ENCODE measurements around the gene CA12. TPM values are rescaled to one million over a fixed set of nuclear protein-coding genes. Genes with fewer than 3 reads are reported as not detected.

Gene CA12
- total RNA-seq, 6 donors from 2014 or later = 2.2 to 14.6 (median 6.4) TPM

DNA sequence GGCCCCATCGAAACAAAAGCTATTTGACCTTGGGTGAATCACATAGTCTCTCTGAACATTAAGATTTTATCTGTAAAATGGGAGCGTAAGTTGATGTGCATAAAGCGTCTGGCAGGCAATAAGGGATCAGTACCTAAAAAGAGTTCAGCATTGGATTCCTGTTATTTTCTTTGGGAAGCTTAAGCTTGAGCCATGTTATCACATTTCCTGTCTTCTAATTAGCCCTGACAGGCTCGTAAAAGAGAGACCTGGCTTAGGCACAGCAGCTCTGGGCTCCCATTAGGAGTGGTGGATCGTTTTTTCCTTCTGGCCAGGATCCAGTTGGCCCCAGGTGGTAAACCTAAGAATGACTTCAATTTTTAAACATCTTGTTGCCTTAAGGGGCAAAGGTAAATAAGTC lies 26.0 kb upstream of the CA12 start:
- peaks cover 0 to 5% (median under 1%) of the 10 kb centered on the region in 4 donors for H3K4me1 ChIP-seq
- no peak overlapping the region for H3K4me3 ChIP-seq
- DNase-seq (no peak), ATAC-seq (ENCODE audit: low FRiP score in 2 of 2) (no peak)
- H3K27me3 ChIP-seq = no peaks in the 10 kb centered on the region
- WGBS, 2 donors = 54 to 74% methylated on average over 5 of the region's 5 CpGs
- no peak overlapping the region for H3K27ac ChIP-seq
- no peaks in the 10 kb centered on the region for H3K9me3 ChIP-seq
- TF ChIP-seq POLR2AphosphoS5 (IDR thresholded peaks at IDR 0.05) (no peak), POLR2A (IDR thresholded peaks at IDR 0.05) (no peak), EP300 (IDR thresholded peaks at IDR 0.05) (no peak)
- TF ChIP-seq, protein P1, sequence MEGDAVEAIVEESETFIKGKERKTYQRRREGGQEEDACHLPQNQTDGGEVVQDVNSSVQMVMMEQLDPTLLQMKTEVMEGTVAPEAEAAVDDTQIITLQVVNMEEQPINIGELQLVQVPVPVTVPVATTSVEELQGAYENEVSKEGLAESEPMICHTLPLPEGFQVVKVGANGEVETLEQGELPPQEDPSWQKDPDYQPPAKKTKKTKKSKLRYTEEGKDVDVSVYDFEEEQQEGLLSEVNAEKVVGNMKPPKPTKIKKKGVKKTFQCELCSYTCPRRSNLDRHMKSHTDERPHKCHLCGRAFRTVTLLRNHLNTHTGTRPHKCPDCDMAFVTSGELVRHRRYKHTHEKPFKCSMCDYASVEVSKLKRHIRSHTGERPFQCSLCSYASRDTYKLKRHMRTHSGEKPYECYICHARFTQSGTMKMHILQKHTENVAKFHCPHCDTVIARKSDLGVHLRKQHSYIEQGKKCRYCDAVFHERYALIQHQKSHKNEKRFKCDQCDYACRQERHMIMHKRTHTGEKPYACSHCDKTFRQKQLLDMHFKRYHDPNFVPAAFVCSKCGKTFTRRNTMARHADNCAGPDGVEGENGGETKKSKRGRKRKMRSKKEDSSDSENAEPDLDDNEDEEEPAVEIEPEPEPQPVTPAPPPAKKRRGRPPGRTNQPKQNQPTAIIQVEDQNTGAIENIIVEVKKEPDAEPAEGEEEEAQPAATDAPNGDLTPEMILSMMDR (IDR thresholded peaks at IDR 0.05) = no peak
- no peaks in the 10 kb centered on the region for H3K36me3 ChIP-seq

DNA sequence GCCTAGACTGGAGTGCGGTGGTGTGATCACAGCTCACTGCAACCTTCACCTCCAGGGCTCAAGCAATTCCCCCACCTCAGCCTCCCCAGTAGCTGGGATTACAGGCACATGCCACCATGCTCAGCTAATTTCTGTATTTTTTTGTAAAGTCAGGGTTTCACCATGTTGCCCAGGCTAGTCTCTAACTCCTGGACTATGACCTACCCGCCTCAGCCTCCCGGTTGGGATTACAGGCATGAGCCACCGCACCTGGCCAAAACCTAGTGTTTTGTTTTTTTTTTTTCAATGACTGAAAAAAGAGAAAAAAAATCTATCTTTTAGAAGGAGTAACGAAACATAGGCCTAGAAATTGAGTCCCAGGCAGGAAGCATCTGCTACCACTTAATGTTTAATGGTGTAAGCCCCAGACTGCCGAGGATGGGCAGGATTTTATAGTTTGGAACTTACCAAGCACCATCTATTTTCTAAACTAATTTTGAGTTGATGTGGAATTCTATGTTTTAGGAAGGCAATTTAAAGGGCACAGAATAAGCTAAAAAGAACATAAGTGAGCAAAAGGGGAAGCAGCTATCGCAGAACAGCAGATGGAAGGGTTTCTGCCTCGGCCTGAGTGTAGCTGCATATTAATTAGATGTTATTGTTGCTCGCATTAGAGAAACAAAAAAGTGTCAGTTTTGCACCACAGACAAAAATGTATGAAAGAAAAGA lies 24.2 kb upstream of the CA12 start:
- Histone ChIP-seq H3K9me3 (no peaks in the 10 kb centered on the region), H3K27me3 (no peaks in the 10 kb centered on the region), H3K27ac (no peak overlapping the region), H3K4me1 (peaks cover 0 to 5% (median 2%) of the 10 kb centered on the region in 4 donors), H3K36me3 (no peaks in the 10 kb centered on the region), H3K4me3 (no peak overlapping the region)
- ATAC-seq (ENCODE audit: low FRiP score in 2 of 2) (no peak), DNase-seq (no peak)
- WGBS, 2 donors = 79 to 87% methylated on average over 9 of the region's 9 CpGs
- TF ChIP-seq POLR2AphosphoS5 (IDR thresholded peaks at IDR 0.05) (no peak), EP300 (IDR thresholded peaks at IDR 0.05) (no peak), POLR2A (IDR thresholded peaks at IDR 0.05) (no peak)
- TF ChIP-seq, protein P1 (IDR thresholded peaks at IDR 0.05) = no peak

DNA sequence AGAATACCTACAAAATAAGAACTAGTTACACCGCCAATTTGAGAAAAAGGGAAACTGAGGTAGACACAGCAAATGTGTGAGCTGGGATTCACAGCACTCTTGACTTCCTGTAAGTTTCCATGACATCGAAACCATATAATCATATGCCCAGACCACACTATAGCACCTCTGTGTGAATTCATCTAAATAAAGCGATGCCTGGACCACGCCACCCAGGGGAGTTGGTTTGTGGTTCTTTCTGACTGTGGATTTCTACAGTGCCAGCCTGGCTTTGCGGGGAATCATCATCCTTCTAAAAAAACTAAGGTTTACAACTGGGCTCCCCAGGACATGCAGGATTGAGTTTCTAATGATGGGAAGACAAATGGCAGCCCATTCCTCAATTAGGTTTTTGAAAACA lies 23.5 kb upstream of the CA12 start:
- no peak for ATAC-seq (ENCODE audit: low FRiP score in 2 of 2)
- Histone ChIP-seq H3K27ac (no peak overlapping the region), H3K9me3 (no peaks in the 10 kb centered on the region), H3K4me1 (peaks cover 0 to 5% (median 2%) of the 10 kb centered on the region in 4 donors), H3K27me3 (no peaks in the 10 kb centered on the region), H3K36me3 (no peaks in the 10 kb centered on the region), H3K4me3 (no peak overlapping the region)
- 80 to 88% methylated on average over 5 of the region's 5 CpGs for WGBS, 2 donors
- TF ChIP-seq POLR2AphosphoS5 (IDR thresholded peaks at IDR 0.05) = no peak
- DNase-seq = no peak

DNA sequence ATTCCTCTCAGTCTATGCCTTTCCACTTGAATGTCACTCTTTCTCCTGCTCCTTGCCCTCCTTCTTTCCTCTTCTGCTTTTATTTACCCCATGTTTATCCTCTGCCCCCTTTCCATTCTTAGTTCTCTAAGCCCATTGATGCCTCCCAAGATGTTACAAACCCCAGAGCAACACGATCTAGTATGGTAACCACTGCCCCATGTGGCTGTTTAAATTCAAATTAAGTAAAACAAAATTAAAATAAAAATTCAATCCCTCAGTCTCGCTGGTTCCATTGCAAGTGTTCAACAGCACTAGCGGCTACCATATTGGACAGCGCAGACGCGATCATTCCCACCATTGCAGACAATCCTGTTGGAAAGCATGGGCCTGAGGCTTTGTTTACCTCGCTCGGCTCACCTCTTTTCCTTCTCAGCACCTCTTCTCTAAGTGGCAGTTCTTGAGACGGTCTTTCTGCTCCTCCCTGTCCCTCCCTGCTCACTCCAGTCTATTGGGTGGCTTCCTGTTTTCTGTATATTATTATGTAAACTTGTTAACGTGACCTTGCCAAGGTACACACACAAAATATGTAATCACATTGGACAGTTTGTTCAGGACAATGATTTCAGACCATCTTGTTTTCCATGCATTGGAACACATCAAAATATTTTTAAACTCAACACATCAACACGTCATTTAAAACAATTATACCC lies 21.8 kb upstream of the CA12 start:
- TF ChIP-seq, protein P1 (IDR thresholded peaks at IDR 0.05) = no peak
- TF ChIP-seq POLR2AphosphoS5 (IDR thresholded peaks at IDR 0.05) = no peak
- no peak for TF ChIP-seq POLR2A (IDR thresholded peaks at IDR 0.05)
- TF ChIP-seq EP300 (IDR thresholded peaks at IDR 0.05) = no peak
- WGBS, 2 donors = 73 to 74% methylated on average over 11 of the region's 11 CpGs
- ATAC-seq (ENCODE audit: low FRiP score in 2 of 2) = no peak
- DNase-seq = no peak
- no peaks in the 10 kb centered on the region for H3K9me3 ChIP-seq
- H3K4me1 ChIP-seq = peaks cover 0 to 5% (median 2%) of the 10 kb centered on the region in 4 donors
- no peaks in the 10 kb centered on the region for H3K27me3 ChIP-seq
- H3K27ac ChIP-seq = no peak overlapping the region
- H3K36me3 ChIP-seq = no peaks in the 10 kb centered on the region
- no peak overlapping the region for H3K4me3 ChIP-seq

DNA sequence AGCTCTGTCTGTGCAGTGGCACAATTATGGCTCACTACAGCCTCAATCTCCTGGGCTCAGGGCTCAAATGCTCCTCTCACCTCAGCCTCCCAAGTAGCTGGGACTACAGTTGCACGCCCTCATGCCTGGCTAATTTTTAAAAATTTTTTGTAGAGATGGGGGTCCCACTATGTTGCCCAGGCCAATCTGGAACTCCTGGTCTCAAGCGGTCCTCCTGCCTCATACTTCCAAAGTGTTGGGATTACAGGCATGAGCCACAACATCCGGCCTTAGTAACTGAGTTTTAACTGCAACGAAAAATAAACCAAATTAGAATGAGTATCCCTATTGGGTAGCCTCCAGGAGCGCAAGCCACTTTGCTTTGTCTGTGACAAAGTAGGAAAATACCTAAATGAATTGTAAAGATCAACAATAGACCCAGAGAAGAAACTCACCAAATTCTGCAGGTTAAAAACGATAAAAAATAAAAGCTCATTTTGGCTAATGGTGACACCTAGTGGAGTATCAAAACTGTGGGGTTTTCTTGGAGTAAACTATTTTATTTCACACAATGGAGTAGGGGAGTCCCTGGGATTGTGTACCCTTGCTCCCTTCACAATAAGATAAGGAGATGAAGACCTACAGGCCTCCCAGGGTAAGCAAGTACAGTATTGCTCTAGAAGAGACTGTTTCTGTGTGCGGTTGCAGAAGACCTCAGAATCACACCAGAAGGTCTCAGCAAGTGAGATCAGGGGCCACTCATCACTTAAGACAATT lies 21.0 kb upstream of the CA12 start:
- 50 to 68% methylated on average over 7 of the region's 7 CpGs for WGBS, 2 donors
- Histone ChIP-seq H3K4me1 (peaks cover 0 to 5% (median 2%) of the 10 kb centered on the region in 4 donors), H3K27me3 (no peaks in the 10 kb centered on the region), H3K4me3 (no peak overlapping the region), H3K9me3 (no peaks in the 10 kb centered on the region), H3K27ac (no peak overlapping the region), H3K36me3 (no peaks in the 10 kb centered on the region)
- DNase-seq (no peak), ATAC-seq (ENCODE audit: low FRiP score in 2 of 2) (peak in 1 of 2 donors; percentile 53)
- TF ChIP-seq POLR2AphosphoS5 (IDR thresholded peaks at IDR 0.05) (no peak), EP300 (IDR thresholded peaks at IDR 0.05) (no peak), POLR2A (IDR thresholded peaks at IDR 0.05) (no peak)
- TF ChIP-seq, protein P1 (IDR thresholded peaks at IDR 0.05) = peak in 5 of 6 experiments; percentile 39 to 65 (median 53)

Data from upper lobe of left lung (tissue), 6 donors.